K562 (cell line): ENCODE data around the gene ELF1. TPM values are rescaled to one million over a fixed set of nuclear protein-coding genes. Genes with fewer than 3 reads are reported as not detected.

Source experiments
- ATAC-seq: fragments of 200-7000 bp; cut with Tn5 transposase; 3 replicates; pipeline ENCODE4 v1.9.1; 2020; ENCODE audit warnings: moderate library complexity
- BruUV-seq: library from RNA; stranded (reverse); fragments of 400-500 nt; replicated peaks from 2 replicates; lab custom pipeline; 2021; lab: Mats Ljungman, UMichigan
- CTCF ChIA-PET: fragments of 300-600 bp; formaldehyde crosslinking; extraction: SDS; loops from one replicate; lab custom pipeline; 2021; ENCODE audit warnings: low intra/inter-chr PET ratio; lab: Yijun Ruan, JAX
- POLR2A ChIA-PET: fragments of 300-600, 350-650 bp; sonication (Branson Sonifier 250); formaldehyde crosslinking; extraction: SDS; loops from one replicate; lab custom pipeline; 2021; ENCODE audit warnings: antibody characterized with exemption, inconsistent platforms; lab: Yijun Ruan, JAX
- DNase-seq, 4 experiments: peaks; one replicate each; pipeline versions ENCODE4 v3.0.0 to v3.0.0-alpha.2; 2011 to 2018; ENCODE audit warnings: low spot score in 3 of 4, mixed read lengths in 3 of 4; ENCODE audit errors: extremely low read depth in 1 of 4
- FAIRE-seq: peaks from 2 replicates; lab custom pipeline; 2011; peaks lifted over from hg19 to GRCh38; lab: Jason Lieb, UNC
- H2AFZ ChIP-seq: 2 replicates; pipeline ENCODE4 v1.6.0; 2011; ENCODE audit warnings: low read depth, low read length, control low read depth, inconsistent platforms
- H3K27ac ChIP-seq: fragments of 200-600 bp; 3 replicates; pipeline ENCODE4 v1.8.0; 2011; ENCODE audit warnings: low read depth, mild to moderate bottlenecking, control low read depth, inconsistent platforms, low read length, moderate library complexity, mixed read lengths; ENCODE audit errors: extremely low read depth
- H3K27me3 ChIP-seq, 2 experiments: fragments of 300-600 bp in 1 of 2; 2 replicates in 1 of 2; 3 replicates in 1 of 2; pipeline versions ENCODE4 v1.6.0 to v1.8.0; 2011; ENCODE audit warnings: inconsistent platforms in 2 of 2, low read length in 2 of 2, mild to moderate bottlenecking in 1 of 2, mixed read lengths in 1 of 2, moderate library complexity in 1 of 2; ENCODE audit not compliant: control insufficient read depth in 2 of 2, insufficient read depth in 2 of 2
- H3K36me3 ChIP-seq: fragments of 300-600 bp; 3 replicates; pipeline ENCODE4 v1.8.0; 2011; ENCODE audit warnings: mild to moderate bottlenecking, low read length, inconsistent platforms; ENCODE audit not compliant: control insufficient read depth, insufficient read depth
- H3K4me1 ChIP-seq, 2 experiments: fragments of 200-600 bp in 1 of 2; replicated peaks in 1 of 2; 2 replicates in 1 of 2; 3 replicates in 1 of 2; pipeline versions ENCODE4 v1.5.1 to v1.8.0; 2011; ENCODE audit warnings: inconsistent platforms in 2 of 2, low read length in 2 of 2, mild to moderate bottlenecking in 1 of 2, mixed read lengths in 1 of 2, moderate library complexity in 1 of 2; ENCODE audit not compliant: control insufficient read depth in 2 of 2, insufficient read depth in 2 of 2
- H3K4me2 ChIP-seq: 2 replicates; pipeline ENCODE4 v1.6.1; 2011; ENCODE audit warnings: low read length, control low read depth, inconsistent platforms, mixed read lengths; ENCODE audit not compliant: insufficient read depth
- H3K4me3 ChIP-seq: fragments of 200-600 bp; sonication (generic), shearing (Covaris generic); 2 replicates; pipeline ENCODE4 v1.5.1; 2016; ENCODE audit warnings: control low read depth, inconsistent platforms
- H3K79me2 ChIP-seq: fragments of 200-600 bp; 3 replicates; pipeline ENCODE4 v1.8.0; 2011; ENCODE audit warnings: low read length, inconsistent platforms; ENCODE audit not compliant: control insufficient read depth, insufficient read depth
- H3K9ac ChIP-seq, 2 experiments: 2 replicates each; pipeline versions ENCODE4 v1.6.0 to v1.6.1; 2011; ENCODE audit warnings: low read depth in 2 of 2, low read length in 2 of 2, control low read depth in 1 of 2, inconsistent platforms in 1 of 2, mild to moderate bottlenecking in 1 of 2, mixed read lengths in 1 of 2; ENCODE audit not compliant: insufficient read depth in 1 of 2
- H3K9me1 ChIP-seq: one replicate; pipeline ENCODE4 v1.6.0; 2011; ENCODE audit warnings: inconsistent platforms, mild to moderate bottlenecking, low read length, moderate library complexity; ENCODE audit not compliant: control insufficient read depth, insufficient read depth
- H3K9me3 ChIP-seq: replicated peaks from 2 replicates; pipeline ENCODE4 v1.5.1; 2011; ENCODE audit warnings: low read depth, low read length, inconsistent platforms; ENCODE audit not compliant: control insufficient read depth, insufficient read depth
- H4K20me1 ChIP-seq: replicated peaks from 2 replicates; pipeline ENCODE4 v1.6.1; 2011; ENCODE audit warnings: low read length, inconsistent platforms, mixed read lengths; ENCODE audit not compliant: control insufficient read depth, insufficient read depth
- ATF3 ChIP-seq, 2 experiments: fragments of 450-650 bp in 1 of 2; sonication (generic) in 1 of 2; formaldehyde crosslinking in 1 of 2; IDR thresholded peaks in 1 of 2; conservative IDR thresholded peaks in 1 of 2; 2 replicates each; pipeline versions ENCODE4 v1.6.1 to v1.8.1; 2016 to 2023; ENCODE audit warnings: mild to moderate bottlenecking in 2 of 2, moderate library complexity in 2 of 2, inconsistent platforms in 1 of 2, missing genetic modification reagents in 1 of 2
- CBX3 ChIP-seq, 2 experiments: IDR thresholded peaks; 1 replicate in 1 of 2; 2 replicates in 1 of 2; pipeline ENCODE4 v1.6.1; 2012; ENCODE audit warnings: inconsistent platforms in 2 of 2, low read length in 2 of 2, borderline replicate concordance in 1 of 2, control low read depth in 1 of 2
- MEIS2 ChIP-seq: fragments of 450-650 bp; IDR thresholded peaks from 2 replicates; pipeline ENCODE4 v1.6.1; 2014; ENCODE audit warnings: mild to moderate bottlenecking; ENCODE audit not compliant: partially characterized antibody
- ZNF707 ChIP-seq: fragments of 250-450 bp; sonication (Bioruptor Pico); conservative IDR thresholded peaks from 2 replicates; pipeline ENCODE4 v1.8.0; 2022; ENCODE audit warnings: inconsistent platforms, mild to moderate bottlenecking, moderate library complexity
- WGBS: fragments of 100-300 bp; shearing (Covaris generic); methylation state at CpG from one replicate; pipeline ENCODE4 v1.1.6; 2016; ENCODE audit warnings: low coverage, mixed read lengths; ENCODE audit not compliant: insufficient coverage; ENCODE audit errors: missing lambda C conversion rate; 5-methylcytosine and 5-hydroxymethylcytosine counted together
- in situ Hi-C: fragments of 300-500 bp; cut with MboI; formaldehyde crosslinking; loops from 4 replicates; pipeline ENCODE4 v1.15.0; 2018; ENCODE audit warnings: inconsistent platforms, mixed read lengths
- intact Hi-C: fragments of 100-400 bp; cut with micrococcal nuclease; formaldehyde crosslinking; loops from 2 replicates; pipeline ENCODE4 v1.14.2; 2022
- polyA plus RNA-seq, 8 experiments: library from polyadenylated mRNA; depleted of rRNA in 4 of 8; stranded (reverse) in 5 of 8; unstranded in 3 of 8; fragments of >200 nt; fragmentation: Nextera tagmentation in 2 of 8; fragmentation: Illumina TruSeq in 1 of 8; extraction: Ambion mirVana in 2 of 8; extraction: Trizol in 1 of 8; gene quantifications; 2 replicates each; pipeline versions ENCODE4 v1.2.1 to v1.2.3, GENCODE V29; 2011 to 2014; ENCODE audit warnings: inconsistent platforms in 1 of 8, missing spikeins in 1 of 8
- total RNA-seq, 7 experiments: library from RNA; depleted of rRNA in 6 of 7; stranded (reverse); fragments of >200 nt in 6 of 7; fragmentation: Illumina TruSeq in 2 of 7; extraction: Trizol in 2 of 7; gene quantifications; 2 replicates each; pipeline versions ENCODE4 v1.2.1 to v1.2.3, GENCODE V29; 2011 to 2021; ENCODE audit warnings: low replicate concordance in 1 of 7

ELF1 gene
- total and polyA plus RNA-seq, 9 of the 15 experiments (the other 6 are each of a cell fraction or from before 2014, with no cell fraction given) = 24.7 to 54.4 (median 33.4) TPM

- intact Hi-C loops = no loop called here
- peaks cover 0 to 19% of the 10 kb centered on the region in 2 experiments; a peak in 3 of 5 replicates for H3K4me1 ChIP-seq
Measured at GRCh38 chr13:40973409-40973808, 45.7 kb downstream of the ELF1 start.

More at GRCh38 chr13:40973409-40973808, 45.7 kb downstream of the ELF1 start:
- TF ChIP-seq ATF3 (IDR thresholded peaks at IDR 0.05) = no peak
- TF ChIP-seq ATF3 (CRISPR knock-in tag; conservative IDR thresholded peaks at IDR 0.05) = no peak
- TF ChIP-seq CBX3 (IDR thresholded peaks at IDR 0.05; ENCODE audit: borderline replicate concordance in 1 of 2, low read length in 2 of 2) = no peak
- TF ChIP-seq MEIS2 = no peak
- TF ChIP-seq ZNF707 (CRISPR knock-in tag) = no peak
- Histone ChIP-seq H3K36me3 (peaks cover 18% of the 10 kb centered on the region; the same call in 2 of the 3 replicates), H3K27me3 (no peaks in the 10 kb centered on the region), H3K9me3 (no peaks in the 10 kb centered on the region), H3K27ac (no peak overlapping the region), H2AFZ (no peak overlapping the region), H3K4me3 (no peak overlapping the region), H3K9me1 (no peaks in the 10 kb centered on the region), H4K20me1 (0 out of 2 replicates have a peak, but pooled peaks cover 10% of the 10 kb centered on the region), H3K79me2 (peaks cover 100% of the 10 kb centered on the region), H3K9ac (no peak overlapping the region), H3K4me2 (no peak overlapping the region)
- CTCF ChIA-PET = interaction anchor here (0.6 kb wide), 1 partner anchor 19 kb away, joined by 3 read pairs; no protein-coding TSS in a partner anchor
- in situ Hi-C loops = no loop called here
- no peak for ATAC-seq
- POLR2A ChIA-PET = interaction anchor here (0.8 kb wide), 1 partner anchor 34 kb away, joined by 3 read pairs; no protein-coding TSS in a partner anchor
- FAIRE-seq = no peak
- DNase-seq = no peak
- no TSS peak for BruUV-seq
- WGBS = 43% methylated on average over 1 of the region's 1 CpG
